ENCODE results near the gene SLC30A2. TPM values are rescaled to one million over a fixed set of nuclear protein-coding genes. Genes with fewer than 3 reads are reported as not detected.

Gene SLC30A2
- polyA plus RNA-seq, 2 of the 4 experiments (the other 2 are of a cell fraction) = not detected

- no peak for TF ChIP-seq NPAS2 (CRISPR knock-in tag; IDR thresholded peaks at IDR 0.05; ENCODE audit: borderline replicate concordance)
- no peak for TF ChIP-seq FOSL2 (IDR thresholded peaks at IDR 0.05)
- no peak for TF ChIP-seq FOSL2 (CRISPR knock-in tag; IDR thresholded peaks at IDR 0.05)
- TF ChIP-seq MAFK (IDR thresholded peaks at IDR 0.05; ENCODE audit: partially characterized antibody) = no peak
- no peak for TF ChIP-seq FOSB (CRISPR knock-in tag; IDR thresholded peaks at IDR 0.05)
- TF ChIP-seq TP53 (CRISPR knock-in tag; IDR thresholded peaks at IDR 0.05) = no peak
These were observed 24.1 kb downstream of the SLC30A2 start, which contains the start of gene EXTL1 (continued) for GRCh38 chr1:26021647-26022403.

GRCh38 chr1:26020941-26021646, 24.8 kb downstream of the SLC30A2 start:
- WGBS (ENCODE audit: missing lambda C conversion rate) = 63% methylated on average over 5 of the region's 6 CpGs

More at GRCh38 chr1:26020941-26021646, 24.8 kb downstream of the SLC30A2 start:
- POLR2A ChIA-PET = interaction anchor here (0.7 kb wide), 1 partner anchor 95 kb away, joined by 3 read pairs; no protein-coding TSS in a partner anchor
- no peak for ATAC-seq
- Histone ChIP-seq H3K27ac (no peak overlapping the region), H3K4me3 (no peak overlapping the region), H3K4me2 (no peak overlapping the region), H3K4me1 (no peaks in the 10 kb centered on the region), H3K9me3 (no peaks in the 10 kb centered on the region)
- FAIRE-seq = no peak
- no peak for DNase-seq (ENCODE audit: low read depth in 1 of 2, low spot score in 1 of 2)
- TF ChIP-seq MAX (IDR thresholded peaks at IDR 0.05) (no peak), HEYL (CRISPR knock-in tag; IDR thresholded peaks at IDR 0.05) (no peak), SMC3 (IDR thresholded peaks at IDR 0.05) (no peak), TP53 (CRISPR knock-in tag; IDR thresholded peaks at IDR 0.05) (no peak), RAD21 (conservative IDR thresholded peaks at IDR 0.05 in 1 of 2, IDR thresholded peaks at IDR 0.05 in 1 of 2) (no peak), RFX5 (IDR thresholded peaks at IDR 0.05) (no peak), USF2 (IDR thresholded peaks at IDR 0.05) (no peak), REST (IDR thresholded peaks at IDR 0.05) (no peak), ESRRA (IDR thresholded peaks at IDR 0.05; ENCODE audit: borderline replicate concordance, low read length) (no peak), BHLHE40 (IDR thresholded peaks at IDR 0.05; ENCODE audit: low read depth, low read length) (no peak), HOXB13 (CRISPR knock-in tag; IDR thresholded peaks at IDR 0.05; ENCODE audit: low read depth) (no peak), MAFK (IDR thresholded peaks at IDR 0.05; ENCODE audit: partially characterized antibody) (no peak), EHF (CRISPR knock-in tag; IDR thresholded peaks at IDR 0.05) (no peak), CHD2 (IDR thresholded peaks at IDR 0.05; ENCODE audit: low read length, partially characterized antibody) (no peak), FOSL2 (IDR thresholded peaks at IDR 0.05) (no peak), FOSL2 (CRISPR knock-in tag; IDR thresholded peaks at IDR 0.05) (no peak), HDAC2 (IDR thresholded peaks at IDR 0.05) (no peak)
- TF ChIP-seq, protein P1, sequence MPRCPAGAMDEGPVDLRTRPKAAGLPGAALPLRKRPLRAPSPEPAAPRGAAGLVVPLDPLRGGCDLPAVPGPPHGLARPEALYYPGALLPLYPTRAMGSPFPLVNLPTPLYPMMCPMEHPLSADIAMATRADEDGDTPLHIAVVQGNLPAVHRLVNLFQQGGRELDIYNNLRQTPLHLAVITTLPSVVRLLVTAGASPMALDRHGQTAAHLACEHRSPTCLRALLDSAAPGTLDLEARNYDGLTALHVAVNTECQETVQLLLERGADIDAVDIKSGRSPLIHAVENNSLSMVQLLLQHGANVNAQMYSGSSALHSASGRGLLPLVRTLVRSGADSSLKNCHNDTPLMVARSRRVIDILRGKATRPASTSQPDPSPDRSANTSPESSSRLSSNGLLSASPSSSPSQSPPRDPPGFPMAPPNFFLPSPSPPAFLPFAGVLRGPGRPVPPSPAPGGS (IDR thresholded peaks at IDR 0.05) = no peak
- CTCF ChIA-PET = interaction anchor here (0.9 to 1.6 kb wide), 3 partner anchors 13 to 126 kb away, joined by 3 to 4 read pairs (median 4); partner anchors contain the start of gene PAFAH2
